ENCODE measurements around the gene OR4A47.
"Not testable (repeated sequence)": the region's sequence is repeated elsewhere in the genome, so short reads cannot be mapped to it uniquely, and the experiment has no call there.

OR4A47 gene

GRCh38 chr11:48488493-48488892 is at the start of gene OR4A47:
OR4A47 (plus strand) TSS chr11:48488793; CDS start chr11:48488793, 0 bp downstream.
- H3K27me3 ChIP-seq (replicated peaks); DNase-seq; H3K4me3 ChIP-seq (ENCODE audit: low read depth, low read length); in situ Hi-C loops (cut with HindIII; ENCODE audit: low pct_ligation_motif_present, low sequenced_read_pairs); H3K36me3 ChIP-seq (replicated peaks); H3K27ac ChIP-seq: not testable (repeated sequence)

GRCh38 chr11:48455909-48456308 is 32.7 kb upstream of the OR4A47 start:
- H3K4me3 ChIP-seq (ENCODE audit: low read depth, low read length); in situ Hi-C loops (cut with HindIII; ENCODE audit: low pct_ligation_motif_present, low sequenced_read_pairs); H3K27ac ChIP-seq; DNase-seq; H3K36me3 ChIP-seq (replicated peaks); H3K27me3 ChIP-seq (replicated peaks): not testable (repeated sequence)

GRCh38 chr11:48473966-48474365 is 14.6 kb upstream of the OR4A47 start:
- DNase-seq; H3K4me3 ChIP-seq (ENCODE audit: low read depth, low read length); H3K27me3 ChIP-seq (replicated peaks); H3K27ac ChIP-seq; in situ Hi-C loops (cut with HindIII; ENCODE audit: low pct_ligation_motif_present, low sequenced_read_pairs); H3K36me3 ChIP-seq (replicated peaks): not testable (repeated sequence)

- DNase-seq; H3K27me3 ChIP-seq (replicated peaks); H3K36me3 ChIP-seq (replicated peaks); H3K4me3 ChIP-seq (ENCODE audit: low read depth, low read length); H3K27ac ChIP-seq; in situ Hi-C loops (cut with HindIII; ENCODE audit: low pct_ligation_motif_present, low sequenced_read_pairs): not testable (repeated sequence)
These were observed 13.9 kb upstream of the OR4A47 start for GRCh38 chr11:48474703-48475102.

GRCh38 chr11:48506169-48506568 is 17.6 kb downstream of the OR4A47 start:
- H3K4me3 ChIP-seq (ENCODE audit: low read depth, low read length); H3K27me3 ChIP-seq (replicated peaks); in situ Hi-C loops (cut with HindIII; ENCODE audit: low pct_ligation_motif_present, low sequenced_read_pairs); H3K36me3 ChIP-seq (replicated peaks); DNase-seq; H3K27ac ChIP-seq: not testable (repeated sequence)

GRCh38 chr11:48538991-48539390 is 50.4 kb downstream of the OR4A47 start:
- DNase-seq: no peak
- no peak for TF ChIP-seq CTCF (IDR thresholded peaks at IDR 0.05; ENCODE audit: low read depth, low read length, missing control alignments)
- Histone ChIP-seq H3K27ac (no peak overlapping the region), H3K36me3 (replicated peaks) (no peaks in the 10 kb centered on the region), H3K4me3 (ENCODE audit: low read depth, low read length) (no peak overlapping the region), H3K27me3 (replicated peaks) (no peaks in the 10 kb centered on the region)
- in situ Hi-C loops (cut with HindIII; ENCODE audit: low pct_ligation_motif_present, low sequenced_read_pairs): no loop called here

Data from brain microvascular endothelial cell (primary cell).